SKM-1 treated with dmso at 0.1 percent for 144 hours (cell line): ENCODE data around the gene RNF32.

Experiments used
- DNase-seq: peaks from one replicate; lab custom pipeline; 2025; ENCODE audit not compliant: unreplicated experiment; lab: John Stamatoyannopoulos, UW

Gene RNF32

GRCh38 chr7:156640257-156640948, at the start of gene RNF32:
RNF32 (plus strand) TSS chr7:156640774; CDS start chr7:156643878, 3,104 bp downstream.
- DNase-seq, result peak; percentile 36

GRCh38 chr7:156592155-156592884, 48.3 kb upstream of the RNF32 start:
- DNase-seq, result no peak

- no peak for DNase-seq
Observed at GRCh38 chr7:156594283-156595080, 46.1 kb upstream of the RNF32 start.

- DNase-seq, result no peak
Observed at GRCh38 chr7:156600496-156600895, 40.1 kb upstream of the RNF32 start.

GRCh38 chr7:156602283-156602682, 38.3 kb upstream of the RNF32 start:
- DNase-seq, result no peak

- no peak for DNase-seq
Observed at GRCh38 chr7:156603011-156603410, 37.6 kb upstream of the RNF32 start.

- no peak for DNase-seq
Observed at GRCh38 chr7:156603629-156604028, 36.9 kb upstream of the RNF32 start.

- DNase-seq, result no peak
Observed at GRCh38 chr7:156604311-156604710, 36.3 kb upstream of the RNF32 start.

- no peak for DNase-seq
Observed at GRCh38 chr7:156604836-156605695, 35.5 kb upstream of the RNF32 start.

GRCh38 chr7:156606135-156606534, 34.4 kb upstream of the RNF32 start:
- DNase-seq, result no peak

- DNase-seq, result no peak
Observed at GRCh38 chr7:156606691-156607331, 33.8 kb upstream of the RNF32 start.

GRCh38 chr7:156607332-156608172, 33.0 kb upstream of the RNF32 start:
- no peak for DNase-seq

- no peak for DNase-seq
Observed at GRCh38 chr7:156608173-156608478, 32.4 kb upstream of the RNF32 start.

GRCh38 chr7:156609010-156609877, 31.3 kb upstream of the RNF32 start:
- DNase-seq, result no peak

GRCh38 chr7:156610130-156610529, 30.4 kb upstream of the RNF32 start:
- no peak for DNase-seq

GRCh38 chr7:156610601-156611000, 30.0 kb upstream of the RNF32 start:
- no peak for DNase-seq

GRCh38 chr7:156611014-156612010, 29.3 kb upstream of the RNF32 start:
- no peak for DNase-seq
